Left lung (tissue), 10 donors: ENCODE data around the gene ALDH2. TPM values are rescaled to one million over a fixed set of nuclear protein-coding genes. Genes with fewer than 3 reads are reported as not detected.
"Not testable (repeated sequence)": the region's sequence is repeated elsewhere in the genome, so short reads cannot be mapped to it uniquely, and the experiment has no call there.

Experiments used
- ATAC-seq: fragments of 200-7000 bp; cut with Tn5 transposase; one replicate; pipeline ENCODE4 v1.9.1; 2020; ENCODE audit warnings: moderate library complexity
- DNase-seq, 4 donors: peaks; one replicate each; pipeline ENCODE4 v3.0.0-alpha.2; 2013 to 2020
- H3K27ac ChIP-seq, 2 donors: fragments of 200-600 bp; sonication (generic) in 1 of 2; one replicate each; pipeline versions ENCODE4 v1.5.0 to v1.8.0; 2020 to 2021
- H3K27me3 ChIP-seq, 2 donors: fragments of 200-600 bp; sonication (generic) in 1 of 2; one replicate each; pipeline versions ENCODE4 v1.5.0 to v1.8.0; 2020 to 2021
- H3K36me3 ChIP-seq, 2 donors: fragments of 200-600 bp; sonication (generic) in 1 of 2; one replicate each; pipeline versions ENCODE4 v1.5.0 to v1.8.0; 2020 to 2021
- H3K4me1 ChIP-seq, 2 donors: fragments of 200-600 bp; one replicate each; pipeline ENCODE4 v1.8.0; 2021
- H3K4me3 ChIP-seq, 2 donors: fragments of 200-600 bp; sonication (generic) in 1 of 2; one replicate each; pipeline versions ENCODE4 v1.5.0 to v1.8.0; 2020 to 2021; ENCODE audit warnings: mild to moderate bottlenecking in 1 of 2
- H3K9me3 ChIP-seq, 2 donors: fragments of 200-600 bp; sonication (generic) in 1 of 2; one replicate each; pipeline versions ENCODE4 v1.5.0 to v1.8.0; 2020 to 2021
- CTCF ChIP-seq, 2 donors: fragments of 200-600 bp; sonication (generic) in 1 of 2; IDR thresholded peaks; one replicate each; pipeline versions ENCODE4 v1.5.0 to v1.8.0; 2021; ENCODE audit warnings: antibody characterized with exemption in 2 of 2
- intact Hi-C, 2 donors: fragments of 100-400 bp; cut with DNase I; formaldehyde crosslinking; loops; one replicate each; pipeline versions ENCODE4 v1.11.2 to v1.14.2; 2022
- polyA plus RNA-seq, 6 donors: library from polyadenylated mRNA; unstranded; fragments of 120-200 nt; gene quantifications; one replicate each; pipeline ENCODE4 v1.2.1, GENCODE V29; 2013; ENCODE audit not compliant: insufficient read length in 6 of 6
- total RNA-seq, 2 donors: library from RNA; stranded (reverse); fragmentation: NEBNext Ultra II Directional; extraction: Animal tissue kit (Norgen Biotek cat#: 25700); gene quantifications; one replicate each; pipeline ENCODE4 v1.2.1, GENCODE V29; 2021
- donor health status: DM: no; HTN: yes; CAD: no.
- donor health status: DM: no; HTN: no; CAD: no.

The ALDH2 gene
- total and polyA plus RNA-seq, 8 donors, result 91.6 to 289 (median 104) TPM

GRCh38 chr12:111761706-111762105 lies 5.0 kb upstream of the ALDH2 start:
- Histone ChIP-seq H3K4me1 (peaks cover 17 to 34% of the 10 kb centered on the region in 2 donors), H3K9me3 (no peaks in the 10 kb centered on the region), H3K27ac (no peak overlapping the region), H3K4me3 (no peak overlapping the region), H3K27me3 (no peaks in the 10 kb centered on the region), H3K36me3 (no peaks in the 10 kb centered on the region)
- no peak for TF ChIP-seq CTCF (IDR thresholded peaks at IDR 0.05)
- ATAC-seq, result no peak
- intact Hi-C loops, result no loop called here
- DNase-seq, result no peak

DNA sequence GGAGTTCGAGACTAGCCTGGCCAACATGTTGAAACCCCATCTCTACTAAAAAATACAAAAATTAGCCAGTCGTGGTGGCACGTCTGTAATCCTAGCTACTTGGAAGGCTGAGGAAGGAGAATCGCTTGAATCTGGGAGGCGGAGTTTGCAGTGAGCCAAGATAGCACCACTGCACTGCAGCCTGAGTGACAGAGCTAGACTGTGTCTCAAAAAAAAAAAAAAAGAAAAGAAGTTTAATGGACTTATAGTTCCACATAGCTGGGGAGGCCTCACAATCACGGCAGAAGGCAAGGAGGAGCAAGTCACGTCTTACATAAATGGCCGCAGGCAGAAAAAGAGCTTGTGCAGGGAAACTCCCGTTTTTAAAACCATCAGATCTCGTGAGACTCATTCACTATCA lies 3.2 kb upstream of the ALDH2 start:
- H3K27ac ChIP-seq, ATAC-seq, intact Hi-C loops, H3K9me3 ChIP-seq, DNase-seq, H3K36me3 ChIP-seq, H3K4me3 ChIP-seq, H3K27me3 ChIP-seq: not testable (repeated sequence)
- H3K4me1 ChIP-seq, result peaks cover 8 to 28% of the 10 kb centered on the region in 2 donors

DNA sequence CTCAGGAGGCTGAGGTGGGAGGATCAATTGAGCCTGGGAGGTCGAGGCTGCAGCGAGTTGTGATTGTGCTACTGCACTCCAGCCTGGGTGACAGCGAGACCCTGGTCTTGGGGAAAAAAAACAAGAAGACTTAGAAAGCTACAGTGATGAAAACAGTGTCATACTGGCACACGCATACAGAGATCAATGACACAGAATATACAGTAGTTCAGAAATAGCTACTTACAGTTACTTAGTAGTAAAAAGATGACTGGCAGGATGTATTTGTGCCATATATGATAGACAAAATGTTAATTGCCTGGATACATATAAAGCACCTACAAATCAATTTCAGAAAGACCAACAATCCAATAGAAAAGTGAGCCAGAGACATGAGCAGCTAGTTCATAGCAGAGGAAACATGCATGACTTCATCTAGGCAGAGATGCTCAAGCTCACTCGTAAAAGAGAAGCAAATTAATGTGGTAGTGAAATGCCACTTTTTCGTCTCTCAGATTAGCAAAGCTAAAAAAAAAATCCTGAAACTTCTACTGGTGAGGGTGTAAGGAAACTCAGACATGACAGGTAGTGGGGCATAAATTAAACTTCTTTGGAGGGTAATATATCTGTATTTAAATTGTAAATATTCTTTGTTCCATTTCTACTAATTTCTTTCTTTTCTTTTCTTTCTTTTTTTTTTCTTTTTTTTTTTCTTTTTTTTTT lies 2.5 kb upstream of the ALDH2 start:
- DNase-seq (peak in 1 of 4 donors; percentile 6), ATAC-seq (no peak)
- H3K36me3 ChIP-seq, result no peaks in the 10 kb centered on the region
- H3K27me3 ChIP-seq, result no peaks in the 10 kb centered on the region
- H3K4me3 ChIP-seq, result no peak overlapping the region
- no peak for TF ChIP-seq CTCF (IDR thresholded peaks at IDR 0.05)
- peaks cover 12 to 33% of the 10 kb centered on the region in 2 donors for H3K4me1 ChIP-seq
- intact Hi-C loops, result no loop called here
- no peaks in the 10 kb centered on the region for H3K9me3 ChIP-seq
- H3K27ac ChIP-seq, result no peak overlapping the region

DNA sequence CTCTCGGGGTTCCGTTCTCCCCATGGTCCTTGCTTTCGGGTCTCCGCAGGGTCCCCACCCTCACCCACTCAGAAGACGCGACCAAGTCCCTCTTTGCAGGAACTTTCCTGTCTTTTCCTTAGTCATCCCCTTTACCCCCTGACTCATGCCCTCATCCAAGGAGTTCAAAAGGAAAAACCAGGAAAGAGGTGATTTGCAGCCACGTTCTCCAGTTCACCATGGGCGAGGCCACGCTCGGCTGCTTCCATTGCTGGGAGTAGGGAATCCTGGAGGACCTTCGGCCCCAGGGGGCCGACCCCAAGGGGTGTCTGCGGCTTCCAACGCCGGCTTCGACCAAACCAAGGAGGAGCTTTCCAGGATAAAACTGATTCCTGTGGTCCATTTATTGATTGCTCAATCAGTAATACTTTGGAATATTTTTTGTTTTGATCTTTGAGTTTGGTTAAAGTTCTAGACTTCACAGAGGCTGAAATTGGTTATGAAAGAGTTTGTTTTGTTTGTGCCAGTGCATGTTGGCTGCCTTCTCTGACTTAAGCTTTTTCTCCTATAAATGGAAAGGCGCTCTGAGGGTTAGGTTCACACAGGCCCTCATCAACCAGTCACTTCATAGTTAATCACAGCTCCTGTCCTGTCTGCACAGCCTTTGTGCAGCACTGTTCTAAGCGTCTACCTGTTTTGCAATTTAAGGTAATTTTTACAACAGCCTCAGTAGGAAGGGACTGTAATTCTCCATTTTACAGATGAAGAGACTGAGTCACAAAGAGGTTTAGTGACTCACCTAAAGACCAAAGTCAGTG lies 827 bp downstream of the ALDH2 start:
- no peaks in the 10 kb centered on the region for H3K9me3 ChIP-seq
- peak; percentile 48 for ATAC-seq
- no peak for TF ChIP-seq CTCF (IDR thresholded peaks at IDR 0.05)
- no peaks in the 10 kb centered on the region for H3K27me3 ChIP-seq
- H3K36me3 ChIP-seq, result no peaks in the 10 kb centered on the region
- peaks cover 21 to 65% of the 10 kb centered on the region in 2 donors for H3K4me1 ChIP-seq
- H3K27ac ChIP-seq, result peak overlapping the region; percentile 88 to 90
- intact Hi-C loops, result no loop called here
- DNase-seq, result no peak
- peak overlapping the region; percentile 81 to 90 for H3K4me3 ChIP-seq

- H3K27ac ChIP-seq, result peak overlapping the region in 1 of 2 donors; percentile 88
- intact Hi-C loops, result no loop called here
Observed at GRCh38 chr12:111768159-111768895, 1.6 kb downstream of the ALDH2 start.

More at GRCh38 chr12:111768159-111768895, 1.6 kb downstream of the ALDH2 start:
- peaks cover 29 to 72% of the 10 kb centered on the region in 2 donors for H3K4me1 ChIP-seq
- no peaks in the 10 kb centered on the region for H3K27me3 ChIP-seq
- no peak for ATAC-seq
- H3K4me3 ChIP-seq, result peak overlapping the region; percentile 81 to 90
- peak in 1 of 4 donors; percentile 7 for DNase-seq
- no peak for TF ChIP-seq CTCF (IDR thresholded peaks at IDR 0.05)
- H3K36me3 ChIP-seq, result no peaks in the 10 kb centered on the region
- H3K9me3 ChIP-seq, result no peaks in the 10 kb centered on the region
